Measurements from ENCODE around the gene PNMA6E.

Gene PNMA6E

DNA sequence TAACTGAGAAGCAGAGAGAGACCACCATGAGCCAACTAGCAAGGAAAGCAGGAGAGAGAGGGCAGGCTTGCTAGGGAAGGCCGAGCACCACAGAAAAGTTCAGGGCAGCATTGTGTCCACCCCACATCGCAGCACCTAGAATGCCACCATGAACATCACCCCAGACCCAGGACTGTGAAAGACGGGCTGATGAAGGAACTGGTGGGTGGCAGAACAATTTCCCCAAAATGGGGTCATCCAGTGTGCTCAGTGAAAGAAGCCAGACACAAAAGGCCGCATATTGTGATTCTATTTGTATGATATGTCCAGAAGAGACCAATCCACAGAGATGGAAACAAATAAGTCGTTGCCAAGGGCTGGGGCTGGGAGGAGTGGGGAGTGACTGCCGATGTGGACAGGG lies 16.8 kb downstream of the PNMA6E start:
- DNase-seq (ENCODE audit: low spot score): no peak

DNA sequence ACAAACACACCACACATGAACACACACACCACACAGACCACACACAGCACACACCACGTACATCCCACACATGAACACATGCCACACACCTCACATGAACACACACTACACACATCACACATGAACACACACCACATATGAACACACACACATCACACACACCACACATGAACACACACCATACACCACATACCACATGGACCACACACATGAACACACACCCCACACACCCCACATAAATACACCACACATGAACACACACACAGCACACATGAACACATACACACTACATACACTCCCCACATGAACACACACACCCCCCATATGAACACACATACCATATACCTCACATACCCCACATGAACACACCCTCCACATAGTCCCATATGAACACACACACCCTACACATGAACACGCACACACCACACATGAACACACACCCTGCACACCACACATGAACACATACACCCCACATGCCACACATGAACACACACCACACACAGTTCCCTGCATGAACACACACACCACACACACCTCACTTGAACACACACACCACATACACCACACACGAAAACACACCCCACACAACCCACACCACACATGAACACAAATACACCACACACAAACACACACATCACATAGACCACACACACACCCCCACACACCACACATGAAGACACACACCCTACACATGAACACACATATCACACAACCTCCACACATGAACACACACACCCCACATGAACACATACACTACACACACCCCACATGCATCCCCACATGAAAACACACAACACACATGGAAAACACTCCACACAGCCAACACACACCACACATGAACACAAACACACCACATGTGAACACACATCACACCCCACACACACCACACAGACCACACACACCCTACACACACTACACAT lies 18.3 kb downstream of the PNMA6E start:
- no peak for DNase-seq (ENCODE audit: low spot score)

DNA sequence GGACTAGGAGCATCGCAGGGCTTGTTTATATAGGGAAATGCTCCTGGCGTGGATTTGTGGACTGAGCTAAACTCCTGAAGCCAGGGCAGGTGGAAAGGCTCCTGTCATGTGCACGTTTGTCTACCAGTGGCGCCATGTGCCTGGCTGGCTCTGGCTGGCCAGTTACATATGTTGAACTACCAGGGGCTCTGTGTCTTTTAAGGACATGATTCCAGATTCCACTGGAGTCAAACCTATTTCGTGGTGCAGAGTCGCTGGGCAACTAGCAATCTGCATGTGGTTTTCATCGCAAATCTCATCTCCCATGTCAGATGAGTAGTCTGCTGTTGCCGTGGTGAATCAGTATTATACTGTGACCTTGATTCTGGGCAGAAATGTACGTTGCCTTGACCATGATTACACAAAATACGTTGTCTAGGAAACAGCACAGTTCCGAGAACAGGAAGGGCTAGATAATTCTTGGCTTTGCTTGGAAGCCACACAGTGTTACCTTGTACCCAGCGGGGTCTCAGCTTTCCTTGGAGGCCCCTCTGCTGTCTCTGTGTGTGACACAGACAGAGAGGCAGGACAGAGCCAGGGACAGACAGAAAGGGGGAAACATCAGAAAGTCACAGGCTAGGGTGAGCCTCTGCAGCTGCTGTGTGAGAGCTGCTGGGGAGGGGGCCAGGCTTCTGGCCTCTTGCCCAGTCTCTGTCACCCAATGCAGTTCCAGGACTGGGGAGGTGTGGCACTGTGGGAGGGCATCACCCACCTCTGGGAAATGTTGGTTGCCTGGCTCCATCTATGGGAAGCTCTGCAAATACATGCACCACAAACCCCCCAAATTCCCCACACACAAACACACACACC lies 19.2 kb downstream of the PNMA6E start:
- DNase-seq (ENCODE audit: low spot score): peak; percentile 75

DNA sequence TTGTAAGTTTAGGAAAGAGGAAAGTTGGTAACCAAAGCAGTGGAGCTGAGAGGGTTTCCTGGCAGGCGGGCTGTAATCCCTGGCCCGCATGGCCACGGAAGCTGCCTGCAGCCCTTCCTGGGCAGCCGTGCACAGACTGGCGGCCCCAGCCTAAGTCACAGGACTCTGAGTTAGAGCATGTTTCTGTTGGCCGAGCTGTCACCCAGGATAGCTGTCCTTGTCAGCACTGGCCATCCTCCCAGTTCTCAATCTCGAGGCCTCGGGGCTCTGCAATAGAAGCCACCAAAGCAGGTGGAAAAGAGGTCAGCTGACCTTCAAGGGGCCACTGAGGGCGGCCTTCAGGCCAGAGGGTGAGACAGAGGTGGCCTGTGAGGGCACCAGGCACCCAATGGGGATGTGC lies 20.5 kb downstream of the PNMA6E start:
- no peak for DNase-seq (ENCODE audit: low spot score)

DNA sequence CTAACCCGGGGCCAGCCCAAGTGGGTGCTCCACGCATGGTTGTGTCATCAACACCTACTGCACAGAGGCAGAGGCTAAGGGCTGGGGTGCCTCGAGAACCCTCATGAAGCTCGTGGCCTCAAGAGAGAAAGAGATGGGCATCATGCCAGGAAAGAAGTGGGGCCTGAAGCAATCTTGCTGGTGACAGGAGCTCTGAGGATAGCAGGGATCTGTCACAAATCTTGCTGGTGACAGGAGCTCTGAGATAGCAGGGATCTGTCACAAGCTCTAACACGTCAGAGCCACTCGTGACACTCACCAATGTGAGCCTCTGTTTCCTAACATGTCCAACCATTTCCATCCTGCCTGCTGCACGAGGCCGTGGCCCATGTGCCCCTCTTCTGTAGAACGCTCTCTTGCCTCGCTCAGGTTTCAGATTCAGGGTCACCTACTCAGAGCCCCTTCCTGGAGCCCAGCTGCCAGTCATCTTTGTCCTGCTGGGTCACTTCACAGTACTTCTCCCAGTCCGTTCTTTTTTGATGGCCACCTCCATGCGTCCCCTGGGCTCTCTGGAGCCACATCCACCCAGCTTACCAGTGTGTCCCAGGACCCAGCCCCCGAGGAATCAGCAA lies 21.1 kb downstream of the PNMA6E start:
- no peak for DNase-seq (ENCODE audit: low spot score)

DNA sequence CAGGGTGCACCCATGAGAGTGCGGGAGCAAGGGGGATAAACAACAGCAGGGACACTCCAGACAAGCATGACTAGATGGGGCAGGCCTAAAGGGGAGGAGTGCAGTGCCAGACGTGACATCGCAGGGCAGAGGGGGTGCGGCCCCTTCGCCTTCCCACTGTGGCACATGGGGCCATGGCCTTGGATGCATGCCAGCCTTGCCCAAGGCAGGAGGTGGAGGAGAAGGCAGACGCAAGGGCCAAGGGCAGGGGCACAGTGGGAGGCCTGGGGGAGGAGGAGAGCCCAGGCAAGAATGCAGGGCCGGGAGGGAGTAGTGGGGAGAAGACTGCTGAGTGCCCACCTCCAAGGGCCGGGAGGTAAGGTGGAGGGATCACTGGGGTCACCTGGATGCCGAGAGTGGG lies 21.6 kb downstream of the PNMA6E start:
- no peak for DNase-seq (ENCODE audit: low spot score)

DNA sequence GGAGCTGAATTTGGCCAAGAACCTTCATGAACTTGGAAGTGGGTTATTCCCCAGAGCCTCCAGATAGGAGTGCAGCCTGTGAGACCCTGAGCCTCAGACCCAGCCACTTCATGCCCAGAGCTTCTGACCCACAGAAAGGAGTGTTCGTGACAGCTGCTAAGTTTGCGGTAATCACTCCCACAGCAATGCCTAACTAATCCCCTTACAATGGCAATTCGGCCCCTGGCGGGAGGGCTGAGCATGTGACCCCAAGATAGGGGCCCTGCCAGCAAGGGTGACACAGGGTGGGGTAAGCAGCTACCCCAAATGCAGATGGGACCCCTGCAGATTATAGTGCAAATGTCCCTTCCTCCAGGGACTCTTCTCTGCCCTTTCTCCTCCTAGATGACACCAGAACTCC lies 22.5 kb downstream of the PNMA6E start:
- no peak for DNase-seq (ENCODE audit: low spot score)

DNA sequence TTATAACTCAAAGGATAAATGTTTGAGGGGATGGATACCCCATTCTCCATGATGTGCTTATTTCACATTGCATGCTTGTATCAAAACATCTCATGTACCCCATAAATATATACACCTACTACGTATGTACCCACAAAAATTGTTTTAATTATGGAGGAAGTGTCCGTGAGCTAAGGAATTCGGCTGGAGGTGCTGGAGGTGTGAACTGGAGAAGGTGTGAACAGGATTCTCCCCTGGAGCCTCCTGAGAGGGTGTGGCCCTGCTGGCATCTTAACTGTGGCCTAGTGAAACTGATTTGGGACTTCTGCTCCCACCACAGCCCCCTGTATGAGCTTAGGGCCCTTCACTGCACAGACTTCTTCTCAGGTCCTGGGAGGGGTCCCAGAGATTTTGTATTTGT lies 23.4 kb downstream of the PNMA6E start:
- DNase-seq (ENCODE audit: low spot score): no peak

DNA sequence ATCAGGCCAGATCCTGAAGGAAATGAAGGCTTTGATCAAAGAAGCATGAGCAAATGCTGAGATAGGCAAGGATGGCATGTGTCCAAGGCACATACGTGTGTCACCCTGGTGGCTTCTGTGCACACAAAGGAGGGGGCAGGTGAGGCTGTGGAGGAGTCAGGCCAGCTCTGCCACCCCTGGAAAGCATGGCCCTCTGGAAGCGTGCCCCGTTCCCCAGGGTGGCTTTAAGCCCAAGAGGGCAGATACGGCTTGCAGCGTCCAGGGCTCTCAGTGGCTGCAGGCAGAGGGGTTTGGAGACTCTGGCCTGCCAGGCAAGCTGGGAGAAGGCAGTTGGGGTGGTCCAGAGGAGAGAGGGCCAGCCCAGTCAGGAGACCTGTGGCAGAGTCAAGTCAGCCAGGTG lies 25.6 kb downstream of the PNMA6E start:
- DNase-seq (ENCODE audit: low spot score): no peak

DNA sequence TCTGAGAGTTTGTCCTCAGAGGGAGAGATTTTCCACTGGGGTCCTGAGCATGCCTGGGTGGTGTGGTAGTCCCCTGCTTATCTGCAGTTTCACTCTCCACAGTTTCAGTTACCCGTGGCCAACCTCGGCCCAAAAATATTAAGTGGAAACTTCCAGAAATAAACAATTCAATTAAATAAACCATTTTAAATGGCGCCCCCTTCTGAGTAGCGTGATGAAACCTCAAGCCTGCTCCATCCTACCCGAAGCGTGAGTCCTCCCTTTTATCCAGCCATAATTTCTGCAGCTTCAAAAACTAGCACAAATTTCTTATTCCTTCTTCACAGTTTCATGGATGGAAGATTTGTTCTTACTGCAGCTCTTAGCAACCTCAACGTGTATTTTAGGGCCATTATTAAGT lies 26.7 kb downstream of the PNMA6E start:
- DNase-seq (ENCODE audit: low spot score): no peak

DNA sequence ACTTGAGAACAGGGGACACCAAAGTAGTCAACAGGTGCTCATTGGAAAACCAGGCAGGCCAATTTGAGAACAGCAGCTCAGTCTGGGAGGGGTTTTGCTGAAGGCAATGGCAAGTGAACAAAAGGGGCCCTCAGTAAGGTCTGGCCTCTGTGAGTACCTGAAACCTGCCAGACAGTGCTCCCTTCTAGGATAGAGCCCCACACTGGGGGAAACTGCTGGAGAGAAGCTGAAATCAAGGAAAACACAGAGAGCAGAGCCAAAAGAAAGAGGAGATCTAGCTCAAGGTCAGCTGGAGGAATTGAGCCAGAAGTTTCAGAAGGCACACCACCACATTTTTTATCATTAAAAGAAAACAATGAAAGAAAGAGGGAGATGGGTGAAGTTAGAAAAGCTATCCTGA lies 28.2 kb downstream of the PNMA6E start:
- no peak for DNase-seq (ENCODE audit: low spot score)

DNA sequence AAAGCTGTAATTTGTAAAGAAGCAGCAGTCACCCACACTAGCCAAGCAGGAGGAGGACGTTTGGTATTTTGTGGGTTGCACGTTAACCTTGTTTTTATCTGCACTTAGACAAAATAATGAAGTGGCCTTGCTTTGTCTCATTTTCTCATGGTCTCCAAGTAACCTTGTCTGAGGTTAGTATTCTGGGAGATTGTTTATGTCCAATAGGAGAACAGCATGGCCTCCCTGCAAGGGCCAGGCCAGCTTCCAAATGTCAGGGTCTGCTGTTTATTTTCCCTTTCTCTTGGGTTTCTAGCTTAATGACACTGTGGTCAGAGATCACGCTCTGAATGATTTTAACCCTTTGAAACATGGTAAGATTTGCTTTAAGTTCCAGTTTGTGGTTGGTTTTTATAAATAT lies 29.9 kb downstream of the PNMA6E start:
- no peak for DNase-seq (ENCODE audit: low spot score)

DNA sequence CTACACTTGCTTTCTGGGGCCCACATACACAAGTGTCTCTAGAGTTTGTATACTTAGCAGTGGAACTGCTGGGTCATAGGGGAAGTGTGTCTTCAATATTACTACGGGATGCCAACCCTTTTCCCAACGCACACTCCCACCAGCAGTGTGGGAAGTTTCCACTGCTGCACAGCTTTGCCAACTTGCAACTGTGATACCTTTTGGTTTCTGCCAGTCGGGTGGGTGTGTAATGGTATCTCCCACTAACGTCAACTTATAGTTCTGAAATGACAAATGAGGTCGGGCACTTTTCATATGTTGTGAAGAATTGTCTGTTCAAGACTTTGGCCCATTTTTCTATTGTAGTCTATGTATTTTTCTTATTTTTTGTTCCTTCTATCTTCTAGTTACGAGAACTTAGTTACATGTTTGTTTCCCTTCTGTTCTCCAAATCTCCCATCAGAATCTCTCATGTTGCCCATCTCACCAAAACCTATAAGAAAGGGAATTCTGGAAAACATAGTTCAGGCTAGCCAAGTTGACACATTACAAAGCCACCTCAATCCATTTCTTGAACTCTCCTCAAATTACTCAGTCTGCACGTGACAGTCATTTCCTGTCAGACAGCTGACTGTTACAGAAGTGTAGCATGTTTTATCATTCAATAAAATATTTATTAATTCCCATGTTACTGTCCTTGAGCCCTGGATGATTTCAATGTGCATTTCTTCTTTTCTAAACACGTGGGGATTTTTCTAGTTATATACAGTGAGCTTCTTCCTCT lies 30.7 kb downstream of the PNMA6E start:
- DNase-seq (ENCODE audit: low spot score): no peak

DNA sequence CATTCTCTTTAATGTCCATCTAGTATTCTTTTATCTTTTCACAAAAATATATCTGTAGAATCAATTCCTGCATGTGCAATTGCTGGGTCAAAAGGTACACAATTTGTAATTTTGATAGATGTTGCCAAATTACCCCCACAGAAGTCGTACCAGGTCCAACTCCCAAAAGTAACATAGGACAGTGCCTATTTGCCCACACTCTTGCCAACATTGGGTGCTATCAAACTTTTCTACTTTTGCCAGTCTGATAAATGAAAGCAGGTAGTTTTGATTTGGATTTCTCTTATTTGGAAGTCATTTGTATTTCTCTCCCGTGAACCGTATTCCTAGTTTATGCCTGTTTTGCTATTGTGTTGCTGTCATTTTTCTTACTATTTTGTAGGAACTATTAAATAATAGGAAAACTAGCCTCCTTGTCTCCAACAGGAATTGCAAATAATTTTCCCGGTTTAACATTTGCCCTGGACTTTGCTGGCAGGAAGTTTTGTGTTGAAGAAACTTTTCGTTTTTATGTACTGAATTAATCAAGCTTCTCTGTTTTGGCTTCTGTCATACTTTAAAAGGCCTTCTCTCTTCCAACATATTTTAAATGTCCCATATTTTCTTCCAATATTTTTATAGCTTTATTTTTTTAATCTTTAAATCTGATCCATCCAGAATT lies 34.1 kb downstream of the PNMA6E start:
- DNase-seq (ENCODE audit: low spot score): no peak

DNA sequence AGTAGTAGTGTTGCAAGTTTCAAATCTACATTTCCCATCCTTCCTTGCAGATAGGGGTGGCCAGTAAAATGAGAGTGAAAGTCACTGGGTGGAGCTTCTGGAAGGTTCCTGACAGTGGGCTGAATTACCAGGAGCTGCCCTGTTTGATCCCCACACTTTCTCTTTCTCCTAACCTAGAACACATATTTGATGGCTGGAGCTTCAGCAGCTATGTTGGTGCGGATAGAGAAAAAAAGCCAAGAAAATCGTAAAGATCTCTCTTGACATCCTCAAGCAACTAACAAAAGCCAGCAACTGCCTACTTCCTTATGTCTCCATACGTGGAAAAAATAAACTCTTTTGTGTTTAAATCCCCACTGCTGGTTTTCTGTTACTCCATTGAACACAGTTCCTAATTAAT lies 35.0 kb downstream of the PNMA6E start:
- DNase-seq (ENCODE audit: low spot score): no peak

DNA sequence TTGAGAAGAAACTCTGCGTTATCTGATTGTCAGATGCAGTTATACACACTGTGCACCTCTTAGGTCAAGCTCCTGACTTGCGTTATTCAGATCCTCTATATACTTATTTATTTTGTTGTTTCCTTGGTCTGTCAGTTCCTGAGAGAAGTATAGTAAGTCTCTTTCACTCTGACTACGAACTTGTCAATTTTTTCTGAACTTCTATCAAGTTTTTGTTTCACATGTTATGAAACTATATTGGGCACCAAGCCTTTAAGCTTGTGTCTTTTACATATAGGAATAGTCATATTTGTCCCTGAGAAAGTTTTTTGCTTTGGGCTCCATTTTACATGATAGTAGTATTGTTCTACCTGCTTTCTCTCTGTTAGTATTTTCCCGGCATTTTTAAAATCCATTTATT lies 35.5 kb downstream of the PNMA6E start:
- no peak for DNase-seq (ENCODE audit: low spot score)

DNA sequence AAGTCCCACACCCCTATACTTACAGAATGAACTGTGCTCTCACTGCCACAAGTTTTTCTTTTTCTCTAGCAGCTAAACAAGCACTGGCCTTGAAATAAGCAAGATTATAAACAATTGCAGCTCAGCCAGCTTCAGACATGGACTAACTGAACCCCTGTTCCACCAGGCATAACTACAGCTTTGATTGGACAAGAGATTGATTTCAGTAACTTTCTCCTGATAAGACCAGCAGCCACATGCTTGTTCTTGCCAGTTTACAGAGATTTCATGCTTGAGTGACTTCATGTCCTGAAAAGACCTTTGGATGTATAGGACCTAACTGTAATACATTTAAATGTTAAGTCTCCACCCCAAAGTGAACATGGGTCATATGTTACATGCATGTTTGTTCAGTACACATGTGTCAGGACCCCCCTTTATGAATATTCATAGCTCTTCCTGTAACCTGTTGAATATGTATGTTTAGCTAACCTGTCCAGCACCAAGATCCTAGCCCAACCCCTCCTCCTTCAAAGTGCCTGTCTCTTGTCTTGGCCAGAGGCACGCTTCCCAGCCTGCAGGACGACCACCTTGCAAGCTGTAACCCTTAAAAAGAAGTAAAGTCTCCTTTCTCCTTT lies 39.3 kb downstream of the PNMA6E start:
- no peak for DNase-seq (ENCODE audit: low spot score)

DNA sequence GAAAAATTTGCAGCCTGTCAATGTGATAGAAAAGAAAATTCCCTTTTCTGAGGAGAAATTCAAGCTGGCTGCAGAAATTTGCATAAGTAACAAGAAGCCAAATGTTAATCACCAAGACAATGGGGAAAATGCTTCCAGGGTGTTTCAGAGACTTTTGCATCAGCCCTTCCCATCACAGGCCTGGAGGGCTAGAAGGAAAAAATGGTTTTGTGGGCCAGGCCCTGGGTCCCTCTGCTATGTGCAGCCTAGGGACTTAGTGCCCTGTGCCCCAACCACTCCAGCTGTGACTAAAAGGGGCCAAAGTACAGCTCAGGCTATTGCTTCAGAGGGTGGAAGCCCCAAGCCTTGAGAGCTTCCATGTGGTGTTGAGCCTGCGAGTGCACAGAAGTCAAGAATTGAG lies 43.3 kb downstream of the PNMA6E start:
- no peak for DNase-seq (ENCODE audit: low spot score)

DNA sequence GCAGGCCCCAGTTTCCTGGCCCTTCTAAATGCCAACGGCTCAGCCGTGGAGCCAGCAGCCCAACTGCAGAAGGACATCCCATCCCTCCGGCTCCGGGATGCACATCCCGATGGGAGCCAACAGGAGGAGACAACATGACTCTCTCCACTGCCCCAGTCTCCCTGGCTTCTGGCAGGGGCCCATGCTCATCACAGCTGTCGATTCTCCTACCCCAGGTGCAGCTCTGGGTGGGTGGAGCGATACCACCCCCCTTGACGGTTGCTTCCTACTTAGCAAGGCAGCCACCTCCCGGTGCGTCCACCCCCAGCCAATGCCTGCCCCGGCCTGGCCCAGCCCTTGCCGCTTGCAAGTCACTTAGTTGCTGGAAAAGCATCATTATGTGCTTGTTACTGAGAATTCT lies 47.7 kb downstream of the PNMA6E start:
- DNase-seq (ENCODE audit: low spot score): no peak

DNA sequence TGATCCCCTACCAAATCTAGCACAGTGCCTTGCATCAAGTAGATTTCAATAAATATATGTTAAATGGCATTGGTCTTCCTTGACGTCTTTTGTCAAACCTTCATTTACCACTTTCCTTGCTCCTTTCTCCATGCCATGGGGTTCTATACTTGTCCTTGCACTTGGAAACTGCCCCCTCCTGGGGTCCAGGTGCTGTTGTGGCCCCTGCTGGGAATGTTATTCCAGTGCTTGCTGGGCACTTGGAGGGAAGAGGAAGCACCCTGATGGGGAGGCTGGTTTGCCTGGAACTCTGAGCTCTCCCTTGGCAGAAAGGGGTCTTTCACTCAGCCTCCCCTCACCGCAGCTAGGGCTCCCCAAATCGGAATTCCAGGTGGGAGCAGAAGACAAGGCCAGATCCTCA lies 48.3 kb downstream of the PNMA6E start:
- DNase-seq (ENCODE audit: low spot score): no peak

DNA sequence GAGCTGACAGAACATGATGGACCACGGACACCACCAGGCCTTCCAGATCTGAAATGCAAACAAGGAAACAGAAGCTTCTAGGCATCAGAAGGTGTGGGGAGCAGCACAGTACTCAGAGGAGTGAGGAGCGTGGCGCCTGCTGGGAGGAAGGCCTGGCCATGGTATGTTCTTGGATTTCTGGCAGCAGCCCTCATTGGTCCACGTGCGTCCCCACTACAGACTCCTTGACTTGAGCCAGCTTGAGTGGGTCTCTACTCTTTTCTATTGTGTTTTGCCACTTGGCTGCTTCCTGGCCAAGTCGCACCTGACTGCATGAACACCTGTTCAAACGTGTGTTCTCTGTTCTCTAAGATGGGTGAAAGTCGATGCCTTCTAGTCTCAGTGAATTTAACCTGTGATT lies 49.2 kb downstream of the PNMA6E start:
- no peak for DNase-seq (ENCODE audit: low spot score)
